Nucleus accumbens (tissue), 56 donors: ENCODE data around the gene GARIN5B.
"Not testable (repeated sequence)": the region's sequence is repeated elsewhere in the genome, so short reads cannot be mapped to it uniquely, and the experiment has no call there.

ENCODE experiments used
- DNase-seq, 56 donors: peaks; one replicate each; lab custom pipeline; 2025; lab: John Stamatoyannopoulos, UW

The GARIN5B gene

GRCh38 chr19:55329791-55330190 is 33.3 kb downstream of the GARIN5B start:
- DNase-seq: not testable (repeated sequence)

GRCh38 chr19:55328774-55329318 is 34.2 kb downstream of the GARIN5B start:
- not testable (repeated sequence) for DNase-seq

DNA sequence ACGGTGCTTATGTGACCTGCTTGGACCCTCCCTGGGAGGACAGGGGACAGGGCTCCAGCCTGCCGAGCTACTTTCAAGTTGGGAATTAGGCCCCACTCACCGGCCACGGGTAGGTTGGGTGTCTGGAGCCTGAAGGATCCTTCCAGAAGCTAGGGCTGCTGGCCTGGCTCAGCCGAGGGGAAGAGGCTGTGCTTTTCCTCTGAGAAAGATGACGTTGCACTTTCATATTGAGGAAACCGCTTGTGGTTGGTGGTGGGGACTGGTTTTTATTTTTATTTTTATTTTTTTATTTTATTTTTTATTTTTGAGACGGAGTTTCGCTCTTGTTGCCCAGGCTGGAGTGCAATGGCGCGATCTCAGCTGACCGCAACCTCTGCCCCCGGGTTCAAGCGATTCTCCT is 37.9 kb downstream of the GARIN5B start, which contains the start of gene TMEM150B:
TMEM150B (minus strand) TSS at position 170 of the 400 bp plus-strand sequence. CDS start 4,305 bp downstream, outside the sequence.
- peak in 1 of 56 donors; percentile 13 for DNase-seq

DNA sequence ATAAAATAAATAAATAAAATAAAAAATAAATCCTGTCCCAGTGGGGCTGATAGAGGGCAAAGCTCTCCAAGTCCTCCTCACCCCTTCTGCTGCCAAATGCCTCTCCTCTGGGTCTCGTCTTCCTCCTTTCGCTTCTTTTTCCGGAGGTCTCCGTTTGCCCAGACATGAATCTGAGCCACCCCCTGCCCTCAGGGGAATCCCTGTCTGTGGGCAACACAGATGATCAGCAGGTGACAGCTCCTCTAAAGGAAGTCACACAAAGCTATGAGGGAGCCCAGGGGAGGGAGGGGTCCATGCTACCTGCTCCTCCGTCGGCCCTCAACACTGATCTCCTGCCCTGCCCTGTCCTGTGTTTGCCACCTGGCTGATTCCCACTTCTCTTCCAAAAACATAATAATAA is 38.4 kb downstream of the GARIN5B start:
- no peak for DNase-seq

DNA sequence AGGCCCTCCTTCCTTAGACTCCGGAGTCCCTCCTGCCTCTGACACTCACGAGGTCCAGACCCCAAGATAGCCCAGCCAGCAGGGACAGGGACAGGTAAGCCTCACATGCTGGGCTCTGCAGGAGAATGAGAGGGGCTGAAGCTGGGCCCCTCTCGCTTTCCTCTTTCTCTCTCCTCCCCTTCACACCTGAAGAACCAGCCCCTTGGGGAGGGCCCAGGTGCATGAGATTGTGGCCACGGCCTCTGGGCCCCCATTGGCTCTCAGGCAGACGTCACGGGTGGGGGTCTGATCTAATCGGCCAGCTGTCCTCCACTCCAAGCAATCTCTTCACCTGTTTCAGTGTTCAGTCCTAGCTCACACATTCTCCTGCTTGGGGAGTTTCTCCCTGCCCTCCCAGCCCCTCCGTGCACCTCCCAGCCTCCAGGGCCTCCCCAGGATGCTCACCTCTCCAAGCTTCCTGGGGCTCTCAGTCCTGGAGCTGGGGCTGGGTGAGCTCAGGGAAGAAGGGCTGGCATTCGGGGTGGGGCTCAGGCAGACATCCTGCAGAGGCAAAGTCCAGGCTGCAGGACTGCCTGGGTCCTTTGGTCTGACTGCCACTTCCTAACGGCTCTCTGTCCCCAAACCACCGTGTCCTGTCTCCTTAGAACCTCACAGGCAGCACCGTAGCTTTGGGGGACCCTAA is 40.7 kb downstream of the GARIN5B start:
- DNase-seq: no peak

- DNase-seq: no peak
Measured at GRCh38 chr19:55321466-55322137, 41.5 kb downstream of the GARIN5B start.

DNA sequence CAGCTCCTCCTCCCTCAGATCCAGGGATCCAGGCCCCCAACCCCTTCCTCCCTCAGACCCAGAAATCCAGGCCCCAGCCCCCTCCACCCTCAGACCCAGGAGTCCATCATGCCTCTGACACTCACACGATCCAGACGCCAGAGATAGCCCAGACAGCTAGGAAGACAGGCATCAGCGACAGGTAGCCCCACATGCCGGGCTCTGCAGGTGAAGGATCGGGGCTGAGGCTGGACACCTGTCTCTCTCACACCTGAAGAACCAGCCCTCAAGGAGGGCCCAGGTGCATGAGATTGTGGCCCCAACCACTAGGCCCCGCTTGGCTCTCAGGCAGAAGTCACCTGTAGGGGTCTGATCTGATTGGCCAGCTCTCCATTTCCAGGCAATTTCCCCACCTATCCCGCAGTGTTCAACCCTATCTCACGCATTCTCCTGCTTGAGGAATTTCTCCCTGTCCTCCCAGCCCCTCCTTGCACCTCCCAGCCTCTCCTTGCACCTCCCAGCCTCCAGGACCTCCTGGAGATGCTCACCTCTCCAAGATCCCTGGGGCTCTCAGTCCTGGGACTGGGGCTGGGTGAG is 42.1 kb downstream of the GARIN5B start:
- DNase-seq: no peak

DNA sequence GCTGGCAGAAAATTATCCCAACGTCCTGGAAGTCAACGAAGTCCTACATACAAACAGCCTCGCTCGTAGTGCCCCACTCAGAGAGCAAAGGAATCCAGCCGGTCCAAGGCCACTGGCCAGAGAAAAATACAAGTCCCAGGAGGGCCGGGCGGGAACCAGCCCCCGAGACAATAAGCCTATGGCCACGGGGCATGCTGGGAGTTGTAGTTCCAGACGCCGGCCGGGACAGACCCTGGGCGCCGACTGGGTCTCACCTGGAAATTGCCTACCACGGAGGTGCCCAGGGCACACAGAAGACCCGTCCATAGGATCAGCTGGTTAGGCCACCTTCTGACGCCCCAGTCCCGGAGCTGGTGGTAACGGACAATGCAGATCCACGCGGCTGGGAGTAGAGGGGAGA is 43.3 kb downstream of the GARIN5B start:
- DNase-seq: peak in 25 of 56 donors; percentile 2 to 70 (median 24)

- DNase-seq: no peak
Measured at GRCh38 chr19:55316646-55317045, 46.4 kb downstream of the GARIN5B start.

DNA sequence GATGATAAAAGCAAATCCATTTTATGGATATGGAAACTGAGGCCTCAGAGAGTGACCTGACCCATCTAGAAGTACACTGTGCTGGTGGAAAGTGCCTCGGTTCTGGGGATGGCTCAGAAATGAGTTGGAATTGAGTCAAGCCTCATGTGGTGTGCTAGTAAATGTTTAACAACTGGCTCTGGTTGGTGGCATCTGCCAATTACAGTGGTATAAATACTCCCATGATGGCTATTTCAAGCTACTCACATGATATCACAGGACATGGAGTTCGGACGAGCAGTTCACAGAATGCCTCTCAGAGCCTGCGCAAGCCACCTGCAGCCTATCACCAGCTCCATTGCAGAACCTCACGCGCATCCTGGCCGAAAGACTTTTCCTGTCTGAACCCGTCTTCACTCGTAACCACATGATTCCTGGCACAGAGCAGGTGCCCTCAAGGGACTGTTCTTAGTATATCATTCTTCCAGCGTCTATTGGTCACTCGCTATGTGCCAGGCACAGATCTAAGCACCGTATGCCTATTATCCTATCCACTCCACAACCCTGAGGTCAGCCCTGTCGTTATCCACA is 47.0 kb downstream of the GARIN5B start:
- no peak for DNase-seq

DNA sequence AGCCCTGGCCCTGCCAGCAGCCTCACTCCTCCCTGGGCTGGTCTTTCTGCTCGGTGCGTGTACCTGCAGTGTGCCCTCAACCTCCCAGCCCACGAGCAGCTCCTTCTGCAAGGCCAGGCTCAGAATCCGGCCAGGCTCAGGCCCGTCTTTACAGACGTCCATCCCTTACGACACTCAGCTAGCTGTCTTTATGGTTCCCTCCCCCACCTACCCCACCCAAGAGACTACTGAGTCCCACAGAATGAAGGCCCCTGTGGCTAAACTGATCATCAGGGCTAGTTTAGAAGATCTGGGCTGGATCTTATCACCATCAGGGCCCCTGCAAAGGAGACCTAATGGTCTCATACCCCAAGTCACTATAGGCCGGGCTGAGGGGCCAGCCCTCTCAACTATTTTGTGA is 48.7 kb downstream of the GARIN5B start:
- no peak for DNase-seq

DNA sequence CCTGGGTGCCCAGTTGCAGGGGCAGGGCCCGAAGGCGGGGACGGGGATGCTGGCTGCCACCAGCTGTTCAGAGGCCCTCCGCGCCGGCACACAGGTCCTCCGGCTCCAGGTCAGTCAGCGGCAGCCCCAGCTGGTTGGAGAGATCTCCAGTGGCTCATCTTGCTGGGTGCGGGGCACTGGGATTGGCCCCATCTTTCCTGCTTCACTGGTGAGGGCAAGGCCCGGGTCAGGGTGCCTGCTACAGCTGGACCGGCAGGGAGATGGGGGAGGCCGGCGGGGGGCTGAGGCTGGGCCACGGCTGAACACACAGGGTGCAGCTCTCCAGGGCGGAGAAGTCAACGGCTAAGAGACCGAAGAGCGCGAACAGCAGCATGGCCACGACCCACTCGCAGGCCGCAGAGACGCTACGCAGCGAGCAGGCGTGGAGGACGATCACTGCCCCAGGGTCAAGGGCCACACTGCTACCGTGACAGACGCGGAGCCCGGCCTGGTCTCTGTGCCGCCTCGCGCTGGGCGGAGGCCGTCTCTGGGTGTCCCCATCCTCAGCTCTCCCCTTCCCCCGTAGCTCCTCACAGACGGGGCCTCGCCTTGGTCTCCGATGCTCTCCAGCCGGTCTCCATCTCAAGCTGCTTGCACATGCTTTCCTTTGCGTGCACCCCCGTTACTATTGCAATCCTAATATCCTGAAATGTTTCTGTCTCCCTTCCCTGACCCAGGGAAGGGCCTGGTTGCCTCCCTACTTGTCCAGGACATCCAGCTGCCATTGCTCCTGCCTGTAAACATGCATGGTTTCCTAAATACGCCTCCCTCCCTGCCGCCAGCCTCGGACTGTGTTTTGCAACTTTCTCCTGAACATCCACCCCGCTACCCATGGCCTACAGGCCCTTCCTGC is 50.2 kb downstream of the GARIN5B start:
- no peak for DNase-seq

GRCh38 chr19:55311797-55312196 is 51.3 kb downstream of the GARIN5B start:
- no peak for DNase-seq

DNA sequence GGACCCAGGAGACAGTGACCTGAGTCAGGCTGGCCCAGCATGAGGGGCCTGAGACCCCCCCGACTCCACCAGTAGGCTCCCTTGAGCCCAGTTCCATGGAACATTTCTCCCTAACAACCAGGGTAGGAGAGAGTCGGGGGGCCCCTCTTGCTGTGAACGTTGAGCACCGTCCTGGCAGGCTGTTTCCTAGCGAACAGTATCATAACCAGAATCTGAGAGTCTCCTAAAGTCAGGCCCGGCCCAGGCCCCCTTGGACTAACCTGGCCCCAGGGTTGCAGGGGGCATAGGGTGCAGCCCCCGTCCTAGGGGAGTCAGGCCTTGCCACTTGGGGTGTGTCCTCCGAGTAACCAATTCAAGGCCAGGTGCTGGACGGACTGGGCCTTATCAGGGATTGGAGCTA is 51.7 kb downstream of the GARIN5B start:
- no peak for DNase-seq

DNA sequence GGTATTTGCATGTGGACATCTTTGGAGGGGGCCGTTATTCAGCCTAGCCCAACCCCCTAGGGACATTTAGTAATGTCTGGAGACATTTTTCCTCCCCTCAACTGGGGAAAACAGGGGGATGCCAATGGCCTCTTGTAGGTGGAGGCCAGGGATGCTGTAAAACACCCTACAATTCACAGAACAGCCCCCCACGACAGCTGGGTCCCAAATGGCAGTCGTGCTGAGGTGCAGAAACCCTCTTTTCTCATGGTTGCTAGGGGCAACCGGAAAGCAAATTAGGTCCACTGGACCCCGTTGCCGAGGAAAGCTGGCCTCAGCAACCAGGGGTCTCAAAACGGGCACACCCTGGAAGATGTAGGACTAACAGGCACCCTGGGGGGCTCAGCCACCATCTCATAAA is 52.6 kb downstream of the GARIN5B start:
- DNase-seq: no peak

GRCh38 chr19:55309448-55309847 is 53.6 kb downstream of the GARIN5B start:
- DNase-seq: no peak

DNA sequence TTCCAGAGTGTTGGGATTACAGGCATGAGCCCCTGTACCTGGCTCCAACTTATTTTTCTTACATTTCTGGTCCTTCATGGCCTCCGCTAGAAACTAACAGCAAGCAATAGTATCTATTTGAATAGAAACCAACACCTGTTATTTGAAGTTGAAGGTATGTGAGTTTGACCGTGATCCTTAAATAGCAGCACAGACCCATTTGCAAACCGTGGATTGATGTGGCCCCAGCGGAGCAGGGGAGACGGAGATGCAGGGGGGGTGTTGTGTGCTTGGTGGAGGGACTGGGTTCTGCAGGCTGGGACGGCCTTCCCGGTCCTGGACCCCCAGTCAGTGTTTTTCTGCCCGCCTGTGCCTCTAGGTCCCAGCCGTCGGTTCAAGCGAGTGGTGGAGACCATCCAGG is 54.8 kb downstream of the GARIN5B start:
- DNase-seq: no peak

GRCh38 chr19:55306712-55307111 is 56.3 kb downstream of the GARIN5B start:
- DNase-seq: no peak

DNA sequence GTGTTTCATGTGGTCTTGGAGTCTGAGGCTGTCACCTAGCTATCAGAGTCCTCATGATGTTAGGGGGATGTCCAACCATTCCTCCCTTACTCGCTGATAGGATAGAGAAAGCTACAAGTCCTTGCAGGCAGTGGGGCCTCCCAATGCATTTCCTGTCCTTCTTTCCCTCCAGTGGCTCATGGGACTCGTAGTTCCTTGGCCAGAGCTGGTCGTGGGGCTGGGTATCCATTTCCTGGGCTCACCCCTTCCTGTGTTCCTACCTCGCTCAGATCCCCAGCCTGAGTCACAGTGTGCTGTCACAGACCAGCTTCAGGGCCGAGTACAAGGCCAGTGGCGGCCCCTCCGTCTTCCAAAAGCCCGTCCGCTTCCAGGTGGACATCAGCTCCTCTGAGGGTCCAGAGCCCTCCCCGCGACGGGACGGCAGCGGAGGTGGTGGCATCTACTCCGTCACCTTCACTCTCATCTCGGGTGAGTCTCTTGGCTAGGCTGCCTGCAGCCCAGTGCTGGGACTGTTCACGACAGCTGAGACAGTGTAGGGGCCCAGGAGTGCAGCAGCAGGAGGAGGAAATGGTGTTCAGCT is 57.0 kb downstream of the GARIN5B start:
- DNase-seq: no peak

DNA sequence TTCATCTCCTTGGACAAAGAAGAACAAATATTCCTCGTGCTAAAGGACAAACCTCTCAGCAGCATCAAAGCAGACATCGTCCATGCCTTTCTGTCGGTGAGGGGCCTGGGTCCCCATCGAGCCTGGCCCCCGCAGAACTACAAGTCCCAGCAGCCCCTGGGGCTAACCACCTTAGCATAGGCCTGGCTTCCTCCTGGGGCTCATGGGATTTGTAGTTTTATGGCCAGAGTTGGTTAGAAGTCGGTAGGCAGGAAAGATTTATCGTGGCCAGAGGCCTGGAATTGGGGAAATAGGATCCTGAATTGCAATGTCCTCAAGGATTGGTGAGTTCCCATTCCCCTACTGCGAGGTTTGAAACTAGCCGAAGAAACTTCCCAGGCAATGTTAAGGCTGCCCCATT is 57.6 kb downstream of the GARIN5B start:
- DNase-seq: peak in 2 of 56 donors; percentile 8 to 16
